ENCODE data around the gene CHRD.
A peak's percentile ranks its signal among the peaks of the same experiment; 100 is the strongest.

The CHRD gene

DNA sequence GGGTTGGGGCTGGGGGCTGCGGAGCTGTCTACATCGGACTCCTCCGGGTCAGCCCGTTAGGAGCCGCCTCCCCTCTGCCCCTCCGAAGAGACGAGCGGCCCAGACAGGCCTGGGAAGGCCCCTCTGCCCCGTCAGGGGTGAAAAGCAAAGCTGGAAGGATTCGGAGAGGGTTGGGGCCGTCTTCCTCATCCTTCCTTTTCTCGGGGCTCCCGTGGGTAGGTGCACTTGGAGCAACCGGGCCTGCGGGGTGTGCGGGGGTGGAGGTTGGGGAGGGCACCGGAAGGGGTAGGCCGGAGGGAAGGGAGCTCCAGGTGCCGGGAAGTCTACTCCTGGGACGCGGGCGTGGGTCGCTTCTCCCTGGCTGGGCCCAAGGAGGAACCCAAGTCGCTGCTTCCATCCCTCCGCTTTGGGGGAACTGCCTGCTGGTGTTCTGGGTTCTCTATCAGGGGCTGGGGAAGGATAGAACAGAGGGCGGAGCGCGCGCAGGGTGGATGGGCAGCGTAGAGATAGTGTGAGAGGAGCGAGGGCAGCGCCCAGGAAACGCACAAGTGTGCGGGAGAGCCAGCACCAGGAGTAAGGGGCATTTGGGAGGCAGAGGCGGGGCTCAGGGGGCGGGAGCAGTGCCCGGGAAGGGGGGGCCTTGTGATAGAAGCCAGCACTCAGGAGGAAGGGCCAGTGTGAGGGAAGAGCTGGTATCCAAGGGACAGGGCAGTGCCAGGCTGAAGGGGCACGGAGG, 17.8 kb upstream of the CHRD start:
- peak; percentile 63 for DNase-seq

DNA sequence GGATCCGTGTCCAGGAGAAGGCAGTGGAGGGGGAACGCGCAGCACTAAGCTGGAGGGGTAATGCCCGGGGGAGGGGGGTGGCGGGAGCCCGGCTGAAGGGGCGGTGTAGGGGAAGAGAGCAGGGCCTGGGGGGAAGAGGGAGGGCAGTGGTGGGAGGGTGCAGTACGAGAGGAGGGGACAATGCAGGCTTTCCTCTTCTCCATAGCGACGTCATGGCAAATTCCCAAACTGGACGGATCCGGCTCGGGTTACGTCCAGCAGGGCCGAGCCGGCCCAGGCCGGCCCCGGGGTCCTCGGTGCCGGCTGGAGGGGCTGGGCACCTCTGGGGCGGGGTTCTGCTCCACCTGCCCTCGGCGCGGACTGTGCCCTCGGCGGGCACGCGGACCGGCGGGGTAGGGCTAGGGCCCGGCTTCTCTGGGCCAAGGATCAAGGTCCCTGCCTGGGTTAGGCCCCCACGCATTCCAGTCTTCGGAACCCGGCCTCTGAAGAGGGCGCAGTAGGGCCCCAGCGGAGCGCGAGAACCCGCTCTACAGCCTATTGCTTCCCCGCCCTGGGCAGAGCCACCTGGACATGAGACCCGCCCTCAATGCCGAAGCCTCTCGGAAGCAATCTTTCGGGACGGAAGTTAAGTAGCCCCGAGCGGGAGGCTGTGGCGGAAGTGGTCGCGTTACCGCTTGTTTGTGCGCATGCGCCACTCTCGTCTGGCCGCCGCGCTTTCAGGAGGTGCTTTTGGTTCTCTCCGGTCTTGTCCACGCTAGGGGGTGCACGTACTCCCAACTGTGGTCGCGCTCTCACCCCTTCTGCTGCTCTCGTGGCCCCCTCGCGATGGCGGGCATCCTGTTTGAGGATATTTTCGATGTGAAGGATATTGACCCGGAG, 16.9 kb upstream of the CHRD start:
- peak; percentile 97 for DNase-seq

DNA sequence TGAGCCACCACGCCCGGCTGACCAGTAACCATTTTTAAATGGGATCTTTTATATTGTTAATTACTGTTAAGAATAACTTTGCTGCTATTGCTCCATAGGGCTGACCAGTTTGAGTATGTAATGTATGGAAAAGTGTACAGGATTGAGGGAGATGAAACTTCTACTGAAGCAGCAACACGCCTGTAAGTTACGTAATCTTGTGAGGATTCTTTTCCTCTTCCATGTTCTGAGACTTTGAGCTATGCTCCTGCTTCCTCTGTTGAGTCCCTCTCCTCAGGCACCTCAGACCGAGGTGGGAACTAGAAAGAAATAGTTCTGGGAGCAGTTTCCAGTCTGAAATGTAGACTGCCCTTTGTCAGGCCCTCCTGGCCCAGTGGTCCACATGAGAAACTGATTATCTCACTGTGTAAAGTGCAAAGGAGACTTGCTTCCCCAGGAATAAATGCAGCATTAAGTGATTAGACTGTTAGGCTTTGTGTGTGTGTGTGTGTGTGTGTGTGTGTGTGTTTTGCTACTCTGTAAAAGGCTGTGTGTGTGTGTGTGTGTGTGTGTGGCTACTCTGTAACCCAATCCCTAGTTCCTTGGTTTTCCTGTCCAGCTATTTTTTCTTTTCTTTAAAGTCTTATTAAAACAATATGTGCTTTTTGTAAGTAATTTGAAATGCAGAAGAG, 13.1 kb upstream of the CHRD start:
- DNase-seq = no peak

DNA sequence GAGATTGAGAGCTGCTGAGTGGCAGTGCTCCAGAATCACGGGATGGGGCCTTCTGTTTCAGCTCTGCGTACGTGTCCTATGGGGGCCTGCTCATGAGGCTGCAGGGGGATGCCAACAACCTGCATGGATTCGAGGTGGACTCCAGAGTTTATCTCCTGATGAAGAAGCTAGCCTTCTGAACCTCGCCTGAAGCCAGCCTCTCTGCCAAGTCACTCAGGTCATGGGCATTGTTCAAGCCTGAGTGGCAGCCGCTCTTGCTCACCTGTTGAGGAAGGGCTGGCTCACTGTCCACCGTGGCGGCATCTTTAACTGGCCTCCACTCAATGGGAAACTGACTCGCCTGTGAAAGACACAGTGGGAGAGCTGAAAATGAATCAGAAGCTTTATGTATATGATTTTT, 11.7 kb upstream of the CHRD start:
- DNase-seq = no peak

DNA sequence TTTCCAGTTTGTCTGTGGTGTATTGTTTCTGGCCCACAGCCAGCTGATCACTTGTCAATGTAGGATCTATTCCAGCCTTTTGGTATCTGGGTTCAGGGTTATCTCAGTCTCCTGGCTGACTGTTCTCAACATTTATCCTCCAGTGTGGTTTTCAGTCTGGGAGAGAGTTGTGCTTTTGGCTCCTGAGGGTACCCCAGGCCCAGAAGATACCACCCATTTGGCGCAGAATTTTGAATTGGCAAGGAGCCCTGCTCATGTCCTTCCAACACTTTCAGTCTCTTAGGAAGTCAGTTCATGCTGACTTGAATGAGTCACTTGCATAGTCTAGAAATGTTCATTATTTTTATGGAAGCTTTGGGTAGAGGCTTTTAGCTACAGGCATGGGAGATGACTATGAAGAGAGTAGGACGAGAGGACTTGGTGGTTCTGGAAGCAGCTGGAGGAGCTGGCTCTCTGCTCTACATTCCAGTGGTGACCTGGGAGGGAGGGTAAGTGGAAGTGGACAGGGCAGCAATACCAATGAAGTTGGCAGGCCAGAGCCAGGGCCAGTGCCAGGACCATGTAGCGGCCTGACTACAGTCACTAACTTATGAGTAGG, 11.2 kb upstream of the CHRD start:
- DNase-seq = no peak

DNA sequence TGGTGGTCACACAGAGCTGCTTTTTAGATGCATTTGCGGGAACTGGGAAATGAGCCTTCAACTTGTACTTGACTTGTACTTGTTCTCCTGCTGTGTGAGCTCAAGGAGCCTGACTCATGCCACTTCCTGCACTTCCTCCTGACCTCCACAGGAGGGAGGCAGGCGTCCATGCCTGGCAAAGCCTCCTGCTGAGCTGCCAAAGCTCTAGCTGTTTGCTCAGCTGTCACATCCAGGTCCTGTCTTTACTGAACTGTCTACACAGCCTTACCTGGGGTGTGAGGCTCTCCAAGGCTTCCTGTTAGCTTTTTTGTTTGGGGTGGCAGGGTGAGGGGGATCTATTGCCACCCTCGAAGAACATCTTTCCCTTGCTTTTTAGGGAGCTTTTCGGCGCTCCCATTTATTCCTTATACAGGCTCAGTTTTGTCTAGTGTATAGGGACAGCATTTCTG, 8.3 kb upstream of the CHRD start:
- DNase-seq = peak; percentile 74

DNA sequence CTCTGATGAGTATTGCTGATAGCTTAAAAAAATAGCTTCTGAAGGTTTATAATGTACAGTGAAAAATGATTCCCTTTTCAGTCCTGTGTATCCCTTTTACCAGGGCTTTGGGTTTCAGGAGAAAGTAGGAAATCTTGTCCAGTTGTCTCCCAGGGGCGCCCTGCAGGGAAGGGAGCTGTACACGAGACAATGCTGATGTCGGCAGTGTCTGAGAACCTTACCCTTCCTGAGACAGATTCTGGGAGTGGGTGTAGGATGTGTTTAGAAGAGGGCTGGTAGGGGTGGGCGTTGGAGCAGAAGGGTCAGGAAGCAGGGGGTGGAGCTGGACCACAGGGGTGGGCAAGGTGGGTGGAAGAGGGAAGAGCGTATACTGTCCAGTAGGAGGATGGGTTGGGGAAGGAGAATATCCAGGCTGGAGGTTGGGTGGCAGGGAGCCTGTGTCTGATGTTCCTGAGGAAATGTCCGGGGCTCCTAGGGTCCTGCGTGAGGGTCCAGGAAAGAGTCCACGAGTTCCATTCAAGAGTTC, 7.5 kb upstream of the CHRD start:
- no peak for DNase-seq

DNA sequence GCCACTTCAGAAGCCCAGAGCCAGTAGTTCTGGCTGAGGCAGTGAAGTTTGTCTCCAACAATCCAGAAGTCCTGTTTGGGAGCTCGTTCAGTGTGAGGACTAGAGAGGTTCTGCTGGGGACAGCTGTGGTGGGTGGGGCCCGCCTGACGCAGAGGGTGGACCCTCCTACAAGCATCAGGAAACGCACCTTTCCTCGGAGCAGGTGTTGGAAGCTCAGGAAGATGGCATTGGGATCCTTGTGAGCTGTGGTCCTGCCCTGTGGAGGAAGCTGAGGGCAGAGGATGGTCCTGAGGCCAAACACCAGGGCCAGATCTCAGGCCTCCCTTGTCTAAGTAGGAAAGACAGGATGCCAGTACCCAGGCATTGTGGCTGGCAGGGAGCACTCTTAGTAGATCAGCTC, 6.9 kb upstream of the CHRD start:
- no peak for DNase-seq

DNA sequence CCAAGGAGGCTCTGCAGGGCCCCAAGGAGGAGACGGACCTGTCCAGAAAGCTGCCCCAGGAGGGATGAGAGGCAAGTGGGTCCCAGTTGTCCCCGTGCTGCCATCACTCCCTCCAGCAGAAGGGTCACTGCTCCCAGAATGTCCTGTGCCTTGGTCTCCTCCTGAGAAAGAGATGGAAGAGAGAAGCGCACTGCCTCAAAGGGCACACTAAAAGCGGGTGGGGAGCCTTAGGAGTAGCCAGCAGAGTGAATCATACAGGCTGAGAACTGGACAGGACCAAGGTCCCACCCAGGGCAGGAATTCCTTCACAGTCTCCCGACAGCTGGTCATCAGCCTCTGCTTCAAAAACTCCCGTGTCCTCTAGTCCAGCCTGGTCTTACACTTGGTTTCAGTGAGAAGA, 6.4 kb upstream of the CHRD start:
- no peak for DNase-seq

DNA sequence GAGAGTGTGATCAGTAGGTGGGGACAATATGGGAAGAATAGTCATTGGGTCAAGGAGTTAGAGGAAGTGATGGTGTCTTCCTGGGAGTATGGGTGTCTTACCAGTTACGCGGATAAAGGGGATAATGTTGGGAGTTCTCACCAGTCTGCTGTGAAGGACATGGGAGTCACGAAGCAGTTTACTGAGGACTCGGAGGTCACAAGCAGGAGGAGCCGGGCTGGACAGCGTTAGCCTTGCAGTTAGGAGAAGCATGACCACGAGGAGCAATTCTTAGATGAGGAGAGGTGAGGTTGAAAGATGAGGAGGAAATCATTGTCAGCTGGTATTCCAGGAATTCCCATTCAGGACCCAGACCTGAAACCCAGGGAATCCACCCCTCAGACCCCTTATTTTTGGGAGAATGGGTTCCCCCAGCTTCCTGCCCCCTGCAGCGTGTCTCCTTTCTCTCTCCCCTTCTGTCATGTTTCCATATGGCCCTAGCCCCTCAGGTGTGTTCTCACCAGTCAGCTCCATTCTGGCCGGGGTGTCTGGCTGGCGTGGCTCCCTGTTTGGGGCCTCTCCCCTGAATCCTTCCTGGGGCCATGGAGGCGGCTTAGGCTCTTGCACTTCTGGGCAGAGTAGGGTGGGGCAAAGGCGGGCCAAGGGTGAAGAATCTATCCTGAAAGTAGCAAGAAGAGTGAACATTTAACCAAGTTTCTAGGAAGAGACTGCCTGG, 4.0 kb upstream of the CHRD start:
- no peak for DNase-seq

DNA sequence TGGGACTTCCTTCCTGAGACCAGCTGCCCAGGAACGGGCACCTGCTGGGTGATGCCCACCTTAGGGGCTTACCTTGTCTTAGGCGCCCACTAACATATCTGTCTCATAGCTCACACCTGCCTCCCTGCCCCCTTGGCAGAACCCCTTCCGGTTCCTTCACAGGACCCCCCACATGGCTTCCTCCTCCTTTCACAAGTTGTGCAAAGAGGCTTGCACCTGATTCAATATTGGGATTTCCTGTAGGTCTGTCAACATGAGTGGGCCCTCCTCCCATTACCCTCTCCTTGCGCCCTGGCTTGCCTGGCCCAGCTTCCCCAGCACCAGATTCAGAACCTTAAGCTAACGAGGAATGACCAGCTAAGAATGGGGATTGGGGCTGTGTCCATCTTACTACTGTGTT, 2.5 kb upstream of the CHRD start:
- no peak for DNase-seq

DNA sequence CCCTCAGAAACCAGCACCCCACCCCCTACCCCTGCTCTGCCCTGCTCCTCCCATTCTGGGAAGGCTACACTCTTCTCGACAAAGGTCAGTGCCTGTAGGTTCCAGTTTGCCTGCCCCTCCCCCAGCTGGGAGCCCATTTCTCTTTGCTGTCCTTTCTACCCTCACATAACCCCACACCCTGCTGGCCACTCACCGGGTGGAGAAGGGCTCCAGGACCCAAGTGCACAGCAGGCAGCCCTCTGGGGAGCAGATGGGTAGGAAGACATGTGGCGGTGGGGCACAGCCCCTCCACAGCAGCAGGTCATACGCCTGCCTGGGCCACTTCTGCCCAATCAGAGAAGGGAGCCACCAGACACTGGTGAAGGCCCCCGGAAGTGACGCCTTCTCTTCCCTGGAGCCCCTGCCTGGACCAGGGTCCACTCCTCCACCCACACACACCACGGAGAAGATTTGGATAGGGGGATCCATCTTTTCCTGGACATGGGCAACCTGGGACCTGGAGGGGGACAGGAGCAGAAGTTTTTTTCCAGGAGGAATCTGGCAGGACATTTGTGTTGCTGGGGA, 1.9 kb upstream of the CHRD start, which contains the start of gene THPO:
TSS of gene THPO (minus strand) at position 326 of the 564 bp plus-strand sequence. CDS start 1,948 bp downstream, outside the sequence.
- DNase-seq = no peak

DNA sequence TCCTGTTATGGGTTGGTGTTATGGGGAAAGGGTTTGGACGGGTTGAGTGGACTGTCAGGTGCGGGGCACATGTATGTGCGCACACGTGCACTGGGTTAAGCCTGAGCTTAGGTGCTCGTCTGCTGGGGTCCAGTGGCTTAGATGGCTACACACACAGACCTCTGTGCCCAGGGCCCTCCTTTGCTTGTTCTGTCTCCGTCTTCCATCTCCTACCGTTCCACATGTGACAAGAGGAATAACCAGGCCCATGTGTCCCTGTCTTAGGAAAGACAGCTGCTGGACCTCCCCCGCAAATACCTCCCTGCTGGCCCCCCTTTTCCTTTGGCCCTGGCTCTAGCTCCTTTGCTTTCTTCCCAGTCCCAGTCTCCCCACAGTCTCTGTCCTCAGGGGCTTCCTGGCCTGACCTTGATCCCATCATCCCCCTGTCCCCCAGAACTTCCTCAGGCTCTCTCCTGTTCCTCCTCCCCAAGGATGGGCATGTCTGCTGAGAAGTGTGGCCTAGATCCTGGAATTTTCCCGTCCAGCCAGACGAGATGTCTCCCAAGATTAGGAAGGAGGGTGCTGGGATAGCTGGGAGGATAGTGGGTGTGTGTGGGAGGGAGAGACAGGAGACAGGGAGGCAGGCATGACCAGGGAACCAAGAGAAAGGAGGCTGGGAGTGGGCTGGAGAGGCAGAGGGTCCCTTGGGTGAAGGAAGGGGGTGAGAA, 1.1 kb upstream of the CHRD start:
- DNase-seq = no peak

DNA sequence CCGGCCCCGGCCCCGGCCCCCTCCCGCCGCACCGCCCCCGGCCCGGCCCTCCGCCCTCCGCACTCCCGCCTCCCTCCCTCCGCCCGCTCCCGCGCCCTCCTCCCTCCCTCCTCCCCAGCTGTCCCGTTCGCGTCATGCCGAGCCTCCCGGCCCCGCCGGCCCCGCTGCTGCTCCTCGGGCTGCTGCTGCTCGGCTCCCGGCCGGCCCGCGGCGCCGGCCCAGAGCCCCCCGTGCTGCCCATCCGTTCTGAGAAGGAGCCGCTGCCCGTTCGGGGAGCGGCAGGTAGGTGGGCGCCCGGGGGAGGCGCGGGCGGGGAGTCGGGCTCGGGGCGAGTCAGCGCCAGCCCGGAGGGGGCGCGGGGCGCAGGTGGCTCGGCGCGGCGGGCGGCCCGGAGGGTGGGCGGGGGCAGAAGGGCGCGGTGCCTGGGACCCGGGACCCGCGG, 352 bp downstream of the CHRD start:
- DNase-seq = peak; percentile 41

DNA sequence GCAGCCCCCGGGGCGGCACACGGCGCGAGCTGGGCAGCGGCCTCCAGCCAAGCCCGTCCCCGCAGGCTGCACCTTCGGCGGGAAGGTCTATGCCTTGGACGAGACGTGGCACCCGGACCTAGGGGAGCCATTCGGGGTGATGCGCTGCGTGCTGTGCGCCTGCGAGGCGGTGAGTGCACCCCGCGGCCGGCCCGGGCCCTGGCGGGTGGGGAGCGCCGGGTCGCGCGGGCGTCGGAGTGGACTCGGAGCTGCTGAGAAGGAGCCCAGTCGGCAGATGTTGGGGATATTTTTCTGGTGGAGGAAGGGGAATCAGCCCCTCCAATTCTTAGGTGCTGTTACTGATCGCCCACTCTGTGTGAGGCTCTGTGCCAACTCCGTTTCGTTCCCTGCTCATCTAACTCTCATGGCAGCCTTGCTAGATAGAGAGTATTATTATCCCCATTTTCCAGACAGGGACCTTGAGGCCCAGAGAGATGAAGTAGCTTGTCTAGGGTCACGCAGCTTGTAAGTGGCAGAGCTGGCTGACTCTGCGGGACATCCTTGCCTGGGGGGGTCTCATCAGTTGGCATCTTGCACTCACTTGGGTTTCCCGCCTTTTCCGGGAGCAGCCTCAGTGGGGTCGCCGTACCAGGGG, 890 bp downstream of the CHRD start:
- no peak for DNase-seq

DNA sequence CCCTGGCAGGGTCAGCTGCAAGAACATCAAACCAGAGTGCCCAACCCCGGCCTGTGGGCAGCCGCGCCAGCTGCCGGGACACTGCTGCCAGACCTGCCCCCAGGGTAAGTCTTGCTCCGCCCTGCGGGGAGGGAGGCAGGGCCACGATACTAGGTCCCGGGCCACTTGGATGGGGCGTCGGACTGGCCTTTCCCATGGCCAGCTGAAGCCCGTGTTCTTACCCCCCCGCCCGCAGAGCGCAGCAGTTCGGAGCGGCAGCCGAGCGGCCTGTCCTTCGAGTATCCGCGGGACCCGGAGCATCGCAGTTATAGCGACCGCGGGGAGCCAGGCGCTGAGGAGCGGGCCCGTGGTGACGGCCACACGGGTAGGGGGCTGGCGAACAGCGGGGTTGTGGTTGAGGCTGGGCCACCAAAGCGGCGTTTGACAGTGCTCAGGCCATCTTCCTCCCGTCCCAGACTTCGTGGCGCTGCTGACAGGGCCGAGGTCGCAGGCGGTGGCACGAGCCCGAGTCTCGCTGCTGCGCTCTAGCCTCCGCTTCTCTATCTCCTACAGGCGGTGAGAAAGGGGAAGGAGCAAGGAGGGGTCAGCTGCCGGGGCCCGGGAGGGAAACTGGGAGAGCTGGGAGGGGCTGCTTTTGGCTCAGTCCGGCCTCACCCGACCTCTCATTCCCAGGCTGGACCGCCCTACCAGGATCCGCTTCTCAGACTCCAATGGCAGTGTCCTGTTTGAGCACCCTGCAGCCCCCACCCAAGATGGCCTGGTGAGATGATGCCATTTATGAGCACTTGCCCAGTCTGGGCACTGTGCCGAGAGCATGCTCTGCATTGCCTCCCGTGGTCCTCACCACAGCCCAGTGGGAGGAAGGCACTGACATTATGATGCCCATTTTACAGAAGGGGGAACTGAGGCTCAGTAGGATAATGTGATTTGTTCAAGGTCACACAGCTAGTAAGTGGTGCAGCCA, 1.7 kb downstream of the CHRD start:
- DNase-seq = no peak

DNA sequence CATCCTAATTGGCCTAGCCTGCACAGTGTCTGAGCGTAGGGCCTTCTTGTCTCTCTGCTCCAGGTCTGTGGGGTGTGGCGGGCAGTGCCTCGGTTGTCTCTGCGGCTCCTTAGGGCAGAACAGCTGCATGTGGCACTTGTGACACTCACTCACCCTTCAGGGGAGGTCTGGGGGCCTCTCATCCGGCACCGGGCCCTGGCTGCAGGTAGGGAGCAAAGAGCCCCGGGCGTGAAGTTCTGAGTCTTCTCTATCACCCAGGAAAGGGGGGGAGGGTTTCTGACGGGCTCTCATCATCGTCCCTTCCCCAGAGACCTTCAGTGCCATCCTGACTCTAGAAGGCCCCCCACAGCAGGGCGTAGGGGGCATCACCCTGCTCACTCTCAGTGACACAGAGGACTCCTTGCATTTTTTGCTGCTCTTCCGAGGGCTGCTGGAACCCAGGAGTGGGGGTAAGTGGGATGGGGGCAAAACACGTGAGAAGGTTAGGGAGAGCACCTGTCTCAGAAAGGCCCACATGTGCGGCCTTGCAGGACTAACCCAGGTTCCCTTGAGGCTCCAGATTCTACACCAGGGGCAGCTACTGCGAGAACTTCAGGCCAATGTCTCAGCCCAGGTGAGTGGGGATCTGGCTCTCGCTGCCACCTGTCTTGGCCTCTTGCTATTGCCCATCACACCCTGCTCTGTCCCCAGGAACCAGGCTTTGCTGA, 2.6 kb downstream of the CHRD start:
- no peak for DNase-seq

DNA sequence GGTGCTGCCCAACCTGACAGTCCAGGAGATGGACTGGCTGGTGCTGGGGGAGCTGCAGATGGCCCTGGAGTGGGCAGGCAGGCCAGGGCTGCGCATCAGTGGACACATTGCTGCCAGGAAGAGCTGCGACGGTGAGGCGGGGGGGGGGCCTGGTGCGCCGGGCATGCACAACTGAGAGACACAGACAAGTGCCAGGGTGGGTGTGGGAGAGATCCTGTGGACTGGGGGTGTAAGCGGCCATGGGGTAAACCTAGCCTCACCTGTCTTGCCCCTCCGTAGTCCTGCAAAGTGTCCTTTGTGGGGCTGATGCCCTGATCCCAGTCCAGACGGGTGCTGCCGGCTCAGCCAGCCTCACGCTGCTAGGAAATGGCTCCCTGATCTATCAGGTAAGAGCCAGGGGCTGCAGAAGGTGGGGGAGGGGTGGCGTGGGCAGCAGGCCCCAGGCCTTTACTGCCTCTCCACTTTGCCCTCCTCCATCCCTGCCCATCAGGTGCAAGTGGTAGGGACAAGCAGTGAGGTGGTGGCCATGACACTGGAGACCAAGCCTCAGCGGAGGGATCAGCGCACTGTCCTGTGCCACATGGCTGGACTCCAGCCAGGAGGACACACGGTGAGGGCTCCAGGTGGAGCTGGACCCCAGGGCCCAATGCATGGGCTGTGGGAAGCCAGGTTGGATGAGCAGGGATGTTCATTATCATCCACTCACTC, 3.3 kb downstream of the CHRD start:
- DNase-seq = no peak

Data from activated CD4-positive, alpha-beta T cell treated with anti-CD3 and anti-CD28 coated beads for 48 hours (primary cell).